LHCN-M2 (cell line): ENCODE measurements around the gene TMSB10. TPM values are rescaled to one million over a fixed set of nuclear protein-coding genes. Genes with fewer than 3 reads are reported as not detected.
A peak's percentile ranks its signal among the peaks of the same experiment; 100 is the strongest.

Source experiments
- DNase-seq: peaks from one replicate; pipeline ENCODE4 v3.0.0-alpha.2; 2012; ENCODE audit warnings: low read depth
- total RNA-seq: library from RNA; depleted of rRNA; stranded (reverse); fragments of >200 nt; gene quantifications from 2 replicates; pipeline ENCODE4 v1.2.3, GENCODE V29; 2014

The TMSB10 gene
- total RNA-seq, 1 experiment from 2014 or later = 8,362 TPM

- no peak for DNase-seq
Observed at GRCh38 chr2:84880395-84880644, 25.1 kb upstream of the TMSB10 start.

GRCh38 chr2:84880645-84881521 is 24.6 kb upstream of the TMSB10 start, which contains the start of gene TRABD2A:
TSS of gene TRABD2A (minus strand) at chr2:84881084. CDS start at chr2:84881039, 45 bp downstream.
- DNase-seq = peak; percentile 44

GRCh38 chr2:84881581-84882413 is 23.7 kb upstream of the TMSB10 start:
- DNase-seq = peak; percentile 84

GRCh38 chr2:84882414-84882738 is 23.1 kb upstream of the TMSB10 start:
- DNase-seq = no peak

- no peak for DNase-seq
Observed at GRCh38 chr2:84882775-84883550, 22.5 kb upstream of the TMSB10 start.

- DNase-seq = no peak
Observed at GRCh38 chr2:84884449-84884848, 21.0 kb upstream of the TMSB10 start.

GRCh38 chr2:84885111-84885510 is 20.3 kb upstream of the TMSB10 start:
- no peak for DNase-seq

GRCh38 chr2:84886791-84887190 is 18.7 kb upstream of the TMSB10 start:
- no peak for DNase-seq

GRCh38 chr2:84888401-84889276 is 16.8 kb upstream of the TMSB10 start:
- peak; percentile 55 for DNase-seq

- no peak for DNase-seq
Observed at GRCh38 chr2:84889332-84889731, 16.1 kb upstream of the TMSB10 start.

- no peak for DNase-seq
Observed at GRCh38 chr2:84891355-84892010, 14.0 kb upstream of the TMSB10 start.

GRCh38 chr2:84894131-84894586 is 11.3 kb upstream of the TMSB10 start:
- no peak for DNase-seq

GRCh38 chr2:84894758-84895520 is 10.5 kb upstream of the TMSB10 start:
- peak; percentile 87 for DNase-seq

GRCh38 chr2:84896567-84896966 is 8.9 kb upstream of the TMSB10 start:
- no peak for DNase-seq

- peak; percentile 65 for DNase-seq
Observed at GRCh38 chr2:84897773-84898172, 7.7 kb upstream of the TMSB10 start.

GRCh38 chr2:84899304-84900204 is 5.9 kb upstream of the TMSB10 start:
- DNase-seq = no peak

- no peak for DNase-seq
Observed at GRCh38 chr2:84900971-84901370, 4.5 kb upstream of the TMSB10 start.

- peak; percentile 93 for DNase-seq
Observed at GRCh38 chr2:84901593-84902120, 3.8 kb upstream of the TMSB10 start.
